T47D (cell line): Measurements from ENCODE around the gene ZBTB44.
"Not testable (repeated sequence)": the region's sequence is repeated elsewhere in the genome, so short reads cannot be mapped to it uniquely, and the experiment has no call there.

Experiments
- DNase-seq, 2 experiments: peaks; one replicate each; pipeline versions ENCODE4 v3.0.0 to v3.0.0-alpha.2; 2011 to 2012; ENCODE audit warnings: low read depth in 1 of 2, low spot score in 1 of 2
- JUND ChIP-seq: IDR thresholded peaks from 2 replicates; pipeline ENCODE4 v1.6.1; 2012; ENCODE audit warnings: low read depth
- in situ Hi-C: cut with HindIII; loops from 2 replicates; pipeline ENCODE4 v1.10.0; 2016; ENCODE audit warnings: low sequenced_read_pairs, low pct_unique_long_range_greater_than_20kb

ZBTB44 gene

GRCh38 chr11:130202818-130203689, 111.7 kb downstream of the ZBTB44 start:
- in situ Hi-C loops, result no loop called here
- DNase-seq, result no peak
- TF ChIP-seq JUND, result no peak

GRCh38 chr11:130202009-130202817, 112.5 kb downstream of the ZBTB44 start:
- in situ Hi-C loops, result no loop called here

GRCh38 chr11:130201026-130201425, 113.7 kb downstream of the ZBTB44 start:
- in situ Hi-C loops, result no loop called here
- no peak for TF ChIP-seq JUND

More at GRCh38 chr11:130202009-130202817, 112.5 kb downstream of the ZBTB44 start:
- TF ChIP-seq JUND, result no peak
- DNase-seq, result no peak

GRCh38 chr11:130199792-130200191, 114.9 kb downstream of the ZBTB44 start:
- in situ Hi-C loops, result no loop called here
- no peak for TF ChIP-seq JUND
- DNase-seq, result no peak

More at GRCh38 chr11:130201026-130201425, 113.7 kb downstream of the ZBTB44 start:
- no peak for DNase-seq

GRCh38 chr11:130198964-130199363, 115.8 kb downstream of the ZBTB44 start:
- in situ Hi-C loops, result no loop called here
- no peak for DNase-seq
- no peak for TF ChIP-seq JUND

DNA sequence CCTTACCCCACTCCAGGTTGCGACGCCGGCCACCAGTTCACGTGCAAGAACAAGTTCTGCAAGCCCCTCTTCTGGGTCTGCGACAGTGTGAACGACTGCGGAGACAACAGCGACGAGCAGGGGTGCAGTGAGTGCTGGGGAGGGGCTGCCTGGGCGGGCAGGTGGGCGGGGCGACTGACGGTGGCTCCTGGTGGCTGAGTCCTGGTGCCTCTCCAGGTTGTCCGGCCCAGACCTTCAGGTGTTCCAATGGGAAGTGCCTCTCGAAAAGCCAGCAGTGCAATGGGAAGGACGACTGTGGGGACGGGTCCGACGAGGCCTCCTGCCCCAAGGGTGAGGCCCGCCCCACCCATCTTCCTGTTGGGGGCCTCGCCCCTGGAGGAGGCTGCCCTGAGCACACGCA, 116.4 kb downstream of the ZBTB44 start:
- no peak for TF ChIP-seq JUND
- in situ Hi-C loops, result no loop called here
- DNase-seq, result no peak

- in situ Hi-C loops, result no loop called here
- TF ChIP-seq JUND, result no peak
- no peak for DNase-seq
Measured at GRCh38 chr11:130197386-130198035, 117.2 kb downstream of the ZBTB44 start.

- DNase-seq, result no peak
- in situ Hi-C loops, result no loop called here
- TF ChIP-seq JUND, result no peak
Measured at GRCh38 chr11:130194241-130195023, 120.3 kb downstream of the ZBTB44 start.

DNA sequence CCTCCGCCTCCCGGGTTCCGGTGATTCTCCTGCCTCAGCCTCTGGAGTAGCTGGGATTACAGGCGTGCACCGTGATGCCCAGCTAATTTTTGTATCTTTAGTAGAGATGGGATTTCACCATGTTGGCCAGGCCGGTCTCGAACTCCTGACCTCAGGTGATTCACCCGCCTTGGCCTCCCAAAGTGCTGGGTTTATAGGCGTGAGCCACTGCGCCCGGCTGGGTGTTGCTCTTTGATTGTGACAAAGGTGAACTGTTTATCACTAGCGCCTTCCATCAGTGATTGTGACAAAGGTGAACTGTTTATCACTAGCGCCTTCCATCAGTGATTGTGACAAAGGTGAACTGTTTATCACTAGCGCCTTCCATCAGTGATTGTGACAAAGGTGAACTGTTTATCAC, 121.2 kb downstream of the ZBTB44 start:
- DNase-seq, in situ Hi-C loops: not testable (repeated sequence)

- in situ Hi-C loops, result no loop called here
- TF ChIP-seq JUND, result no peak
- DNase-seq, result no peak
Measured at GRCh38 chr11:130192845-130193267, 121.9 kb downstream of the ZBTB44 start.

DNA sequence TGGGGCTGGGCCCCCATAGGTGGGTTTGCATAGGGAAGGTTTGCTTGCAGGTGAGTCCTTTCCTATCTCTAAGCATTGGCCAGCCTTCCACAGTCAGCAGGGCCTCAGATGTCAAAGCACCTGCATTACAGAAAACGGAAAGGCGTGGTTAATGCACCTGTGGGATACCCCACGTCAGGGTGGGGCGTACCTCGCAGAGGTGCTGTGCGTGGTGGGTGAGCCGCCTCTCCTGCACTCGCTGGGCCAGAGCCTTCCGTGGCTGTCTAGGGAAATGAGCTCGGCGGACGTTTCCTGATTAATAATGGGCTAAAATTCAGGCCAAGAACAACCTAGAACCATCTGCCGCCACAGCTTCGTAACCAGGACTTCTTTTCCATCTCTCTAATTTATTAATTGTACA, 122.8 kb downstream of the ZBTB44 start:
- DNase-seq, result no peak

GRCh38 chr11:130190371-130190881, 124.3 kb downstream of the ZBTB44 start:
- in situ Hi-C loops, result no loop called here
- TF ChIP-seq JUND, result no peak
- no peak for DNase-seq

More for the DNA sequence above, 122.8 kb downstream of the ZBTB44 start:
- in situ Hi-C loops, result no loop called here
- no peak for TF ChIP-seq JUND
